Bronchial epithelial cell (primary cell): Measurements from ENCODE around the gene FAM221B. TPM values are rescaled to one million over a fixed set of nuclear protein-coding genes. Genes with fewer than 3 reads are reported as not detected.

ENCODE experiments used
- DNase-seq: peaks from one replicate; pipeline ENCODE4 v3.0.0-alpha.2; 2010; ENCODE audit warnings: low read depth
- FAIRE-seq: peaks from 2 replicates; lab custom pipeline; 2011; peaks lifted over from hg19 to GRCh38; lab: Jason Lieb, UNC
- H3K27me3 ChIP-seq: 2 replicates; pipeline ENCODE4 v1.5.1; 2011; ENCODE audit warnings: low read length; ENCODE audit not compliant: control insufficient read depth, insufficient read depth
- H3K36me3 ChIP-seq: 2 replicates; pipeline ENCODE4 v1.5.1; 2011; ENCODE audit warnings: low read length; ENCODE audit not compliant: control insufficient read depth, insufficient read depth
- H3K4me3 ChIP-seq: 2 replicates; pipeline ENCODE4 v1.5.1; 2011; ENCODE audit warnings: mild to moderate bottlenecking, low read depth, low read length, control low read depth
- total RNA-seq: library from RNA; depleted of rRNA; stranded (reverse); fragments of >200 nt; gene quantifications from 2 replicates; pipeline ENCODE4 v1.2.1, GENCODE V29; 2014
- TF ChIP-seq, protein P1 (sequence below): IDR thresholded peaks from 2 replicates; pipeline ENCODE4 v1.5.1; 2011; ENCODE audit warnings: mild to moderate bottlenecking, moderate library complexity, low read length, control low read depth, inconsistent platforms; ENCODE audit not compliant: insufficient read depth, severe bottlenecking

FAM221B gene
- total RNA-seq, 1 donor from 2014 or later = not detected

GRCh38 chr9:35834260-35835215 lies 6.0 kb upstream of the FAM221B start:
- TF ChIP-seq, protein P1, sequence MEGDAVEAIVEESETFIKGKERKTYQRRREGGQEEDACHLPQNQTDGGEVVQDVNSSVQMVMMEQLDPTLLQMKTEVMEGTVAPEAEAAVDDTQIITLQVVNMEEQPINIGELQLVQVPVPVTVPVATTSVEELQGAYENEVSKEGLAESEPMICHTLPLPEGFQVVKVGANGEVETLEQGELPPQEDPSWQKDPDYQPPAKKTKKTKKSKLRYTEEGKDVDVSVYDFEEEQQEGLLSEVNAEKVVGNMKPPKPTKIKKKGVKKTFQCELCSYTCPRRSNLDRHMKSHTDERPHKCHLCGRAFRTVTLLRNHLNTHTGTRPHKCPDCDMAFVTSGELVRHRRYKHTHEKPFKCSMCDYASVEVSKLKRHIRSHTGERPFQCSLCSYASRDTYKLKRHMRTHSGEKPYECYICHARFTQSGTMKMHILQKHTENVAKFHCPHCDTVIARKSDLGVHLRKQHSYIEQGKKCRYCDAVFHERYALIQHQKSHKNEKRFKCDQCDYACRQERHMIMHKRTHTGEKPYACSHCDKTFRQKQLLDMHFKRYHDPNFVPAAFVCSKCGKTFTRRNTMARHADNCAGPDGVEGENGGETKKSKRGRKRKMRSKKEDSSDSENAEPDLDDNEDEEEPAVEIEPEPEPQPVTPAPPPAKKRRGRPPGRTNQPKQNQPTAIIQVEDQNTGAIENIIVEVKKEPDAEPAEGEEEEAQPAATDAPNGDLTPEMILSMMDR = no peak
- no peaks in the 10 kb centered on the region for H3K27me3 ChIP-seq
- H3K4me3 ChIP-seq = no peak overlapping the region
- peak; percentile 43 for FAIRE-seq
- DNase-seq = no peak
- no peaks in the 10 kb centered on the region for H3K36me3 ChIP-seq

- TF ChIP-seq, protein P1 = no peak
- DNase-seq = no peak
- H3K4me3 ChIP-seq = no peak overlapping the region
- H3K36me3 ChIP-seq = no peaks in the 10 kb centered on the region
- no peaks in the 10 kb centered on the region for H3K27me3 ChIP-seq
- FAIRE-seq = no peak
Measured at GRCh38 chr9:35832814-35833213, 4.3 kb upstream of the FAM221B start.

- FAIRE-seq (peak; percentile 83), DNase-seq (no peak)
- H3K4me3 ChIP-seq = no peak overlapping the region
- TF ChIP-seq, protein P1 = no peak
- H3K27me3 ChIP-seq = no peaks in the 10 kb centered on the region
- H3K36me3 ChIP-seq = no peaks in the 10 kb centered on the region
Measured at GRCh38 chr9:35831040-35831439, 2.5 kb upstream of the FAM221B start.

GRCh38 chr9:35829764-35830096 lies 1.2 kb upstream of the FAM221B start:
- Histone ChIP-seq H3K4me3 (peak overlapping the region; percentile 69), H3K36me3 (no peaks in the 10 kb centered on the region), H3K27me3 (no peaks in the 10 kb centered on the region)
- TF ChIP-seq, protein P1 = no peak
- DNase-seq (no peak), FAIRE-seq (no peak)

GRCh38 chr9:35829084-35829763 lies 692 bp upstream of the FAM221B start, which contains the start of gene TMEM8B:
TSS of gene TMEM8B (plus strand) at chr9:35829228. CDS start at chr9:35829448, 220 bp downstream.
- DNase-seq = peak; percentile 78
- no peak for FAIRE-seq

More at GRCh38 chr9:35829084-35829763, 692 bp upstream of the FAM221B start, which contains the start of gene TMEM8B:
- H3K36me3 ChIP-seq = no peaks in the 10 kb centered on the region
- H3K4me3 ChIP-seq = peak within 1 kb of the TSS; percentile 69
- no peaks in the 10 kb centered on the region for H3K27me3 ChIP-seq
- TF ChIP-seq, protein P1 = no peak
